GM06990 (cell line): Measurements from ENCODE around the gene MRGPRG.

Source experiments
- DNase-seq: peaks from one replicate; pipeline ENCODE4 v3.0.0-alpha.2; 2011; ENCODE audit not compliant: insufficient read length; ENCODE audit errors: extremely low read depth
- H3K27me3 ChIP-seq: replicated peaks from 2 replicates; pipeline ENCODE4 v1.6.0; 2011; ENCODE audit warnings: low read length; ENCODE audit not compliant: control insufficient read depth, insufficient read depth
- H3K36me3 ChIP-seq: 2 replicates; pipeline ENCODE4 v1.5.1; 2011; ENCODE audit warnings: low read length; ENCODE audit not compliant: control insufficient read depth, insufficient read depth
- H3K4me3 ChIP-seq: replicated peaks from 2 replicates; pipeline ENCODE4 v1.5.1; 2011; ENCODE audit warnings: low read depth, mild to moderate bottlenecking, control low read depth, low read length
- CTCF ChIP-seq: IDR thresholded peaks from 2 replicates; pipeline ENCODE4 v1.5.1; 2011; ENCODE audit warnings: low read length, control low read depth, mild to moderate bottlenecking, inconsistent platforms; ENCODE audit not compliant: insufficient read depth, poor library complexity, severe bottlenecking

The MRGPRG gene

GRCh38 chr11:3237119-3237518 is 18.5 kb upstream of the MRGPRG start:
- H3K36me3 ChIP-seq, result no peaks in the 10 kb centered on the region
- no peak for DNase-seq
- no peak overlapping the region for H3K4me3 ChIP-seq
- no peak for TF ChIP-seq CTCF
- H3K27me3 ChIP-seq, result no peaks in the 10 kb centered on the region; the same call in 1 of the 2 replicates

GRCh38 chr11:3234846-3235245 is 16.2 kb upstream of the MRGPRG start:
- H3K36me3 ChIP-seq, result no peaks in the 10 kb centered on the region
- H3K4me3 ChIP-seq, result no peak overlapping the region
- DNase-seq, result no peak
- no peaks in the 10 kb centered on the region; the same call in 1 of the 2 replicates for H3K27me3 ChIP-seq
- no peak for TF ChIP-seq CTCF

GRCh38 chr11:3232956-3233355 is 14.3 kb upstream of the MRGPRG start:
- DNase-seq, result no peak
- Histone ChIP-seq H3K4me3 (no peak overlapping the region), H3K27me3 (no peaks in the 10 kb centered on the region; the same call in 1 of the 2 replicates), H3K36me3 (no peaks in the 10 kb centered on the region)
- TF ChIP-seq CTCF, result no peak

GRCh38 chr11:3231851-3232744 is 13.5 kb upstream of the MRGPRG start, which contains the start of gene MRGPRE:
Gene MRGPRE (minus strand): TSS chr11:3232417. CDS start chr11:3228799, 3,618 bp downstream.
- TF ChIP-seq CTCF, result no peak
- Histone ChIP-seq H3K27me3 (no peaks in the 10 kb centered on the region; the same call in 1 of the 2 replicates), H3K36me3 (no peaks in the 10 kb centered on the region), H3K4me3 (no peak within 1 kb of the TSS)
- DNase-seq, result no peak

GRCh38 chr11:3231550-3231850 is 12.9 kb upstream of the MRGPRG start:
- DNase-seq, result no peak
- H3K27me3 ChIP-seq, result no peaks in the 10 kb centered on the region; the same call in 1 of the 2 replicates
- H3K4me3 ChIP-seq, result no peak overlapping the region
- no peaks in the 10 kb centered on the region for H3K36me3 ChIP-seq
- TF ChIP-seq CTCF, result no peak
